ENCODE results near the gene HIF1A. TPM values are rescaled to one million over a fixed set of nuclear protein-coding genes. Genes with fewer than 3 reads are reported as not detected.
"Not testable (repeated sequence)": the region's sequence is repeated elsewhere in the genome, so short reads cannot be mapped to it uniquely, and the experiment has no call there.

HIF1A gene
- total RNA-seq, 4 donors from 2014 or later = 50.0 to 137 (median 83.0) TPM

- no peak overlapping the region for H3K4me3 ChIP-seq
- no peak for TF ChIP-seq CTCF (IDR thresholded peaks at IDR 0.05)
- TF ChIP-seq POLR2A (IDR thresholded peaks at IDR 0.05) = no peak
- H3K27me3 ChIP-seq = no peaks in the 10 kb centered on the region
- intact Hi-C loops (cut with DNase I; ENCODE audit: low total_unique reads) = no loop called here
- no peaks in the 10 kb centered on the region for H3K4me1 ChIP-seq
- H3K9me3 ChIP-seq = no peaks in the 10 kb centered on the region
- DNase-seq = no peak
- H3K27ac ChIP-seq = no peak overlapping the region
- no peaks in the 10 kb centered on the region for H3K36me3 ChIP-seq
These were observed 43.8 kb downstream of the HIF1A start for GRCh38 chr14:61739133-61739532.

- TF ChIP-seq POLR2A (IDR thresholded peaks at IDR 0.05) = no peak
- TF ChIP-seq CTCF (IDR thresholded peaks at IDR 0.05) = no peak
- Histone ChIP-seq H3K27ac (no peak overlapping the region), H3K36me3 (no peaks in the 10 kb centered on the region), H3K4me1 (no peaks in the 10 kb centered on the region), H3K4me3 (no peak overlapping the region), H3K9me3 (no peaks in the 10 kb centered on the region), H3K27me3 (no peaks in the 10 kb centered on the region)
- intact Hi-C loops (cut with DNase I; ENCODE audit: low total_unique reads) = no loop called here
- no peak for DNase-seq
These were observed 47.1 kb downstream of the HIF1A start for GRCh38 chr14:61742371-61742770.

GRCh38 chr14:61744238-61744637 lies 48.9 kb downstream of the HIF1A start:
- Histone ChIP-seq H3K4me3 (no peak overlapping the region), H3K36me3 (no peaks in the 10 kb centered on the region), H3K27me3 (no peaks in the 10 kb centered on the region), H3K9me3 (no peaks in the 10 kb centered on the region), H3K4me1 (no peaks in the 10 kb centered on the region), H3K27ac (no peak overlapping the region)
- intact Hi-C loops (cut with DNase I; ENCODE audit: low total_unique reads) = no loop called here
- no peak for TF ChIP-seq CTCF (IDR thresholded peaks at IDR 0.05)
- no peak for TF ChIP-seq POLR2A (IDR thresholded peaks at IDR 0.05)
- DNase-seq = no peak

GRCh38 chr14:61746346-61746745 lies 51.0 kb downstream of the HIF1A start:
- H3K9me3 ChIP-seq; H3K36me3 ChIP-seq; H3K4me3 ChIP-seq; intact Hi-C loops (cut with DNase I; ENCODE audit: low total_unique reads); H3K4me1 ChIP-seq; H3K27ac ChIP-seq; DNase-seq; H3K27me3 ChIP-seq: not testable (repeated sequence)

- H3K4me3 ChIP-seq = no peak overlapping the region
- intact Hi-C loops (cut with DNase I; ENCODE audit: low total_unique reads) = no loop called here
- H3K27me3 ChIP-seq = no peaks in the 10 kb centered on the region
- no peaks in the 10 kb centered on the region for H3K9me3 ChIP-seq
- no peaks in the 10 kb centered on the region for H3K36me3 ChIP-seq
- DNase-seq = no peak
- no peaks in the 10 kb centered on the region for H3K4me1 ChIP-seq
- TF ChIP-seq CTCF (IDR thresholded peaks at IDR 0.05) (no peak), POLR2A (IDR thresholded peaks at IDR 0.05) (no peak)
- H3K27ac ChIP-seq = no peak overlapping the region
These were observed 51.6 kb downstream of the HIF1A start for GRCh38 chr14:61746881-61747280.

- no peaks in the 10 kb centered on the region for H3K27me3 ChIP-seq
- no peaks in the 10 kb centered on the region for H3K9me3 ChIP-seq
- no peaks in the 10 kb centered on the region for H3K36me3 ChIP-seq
- no peak for DNase-seq
- no peak for TF ChIP-seq CTCF (IDR thresholded peaks at IDR 0.05)
- no peak for TF ChIP-seq POLR2A (IDR thresholded peaks at IDR 0.05)
- no peaks in the 10 kb centered on the region for H3K4me1 ChIP-seq
- H3K27ac ChIP-seq = no peak overlapping the region
- H3K4me3 ChIP-seq = no peak overlapping the region
- intact Hi-C loops (cut with DNase I; ENCODE audit: low total_unique reads) = no loop called here
These were observed 52.0 kb downstream of the HIF1A start for GRCh38 chr14:61747342-61747741.

Data from uterus (tissue), 4 donors.